HTERT RPE-1 (cell line): ENCODE results near the gene ADAM19.

Source experiments
- in situ Hi-C: fragments of 300-500 bp; cut with MboI; formaldehyde crosslinking; loops from 4 replicates; pipeline ENCODE4 v1.14.3; 2020; ENCODE audit warnings: low sequenced_read_pairs

ADAM19 gene

GRCh38 chr5:157519579-157520253 lies 55.9 kb downstream of the ADAM19 start:
- in situ Hi-C loops: no loop called here

- in situ Hi-C loops: no loop called here
These were observed 56.6 kb downstream of the ADAM19 start for GRCh38 chr5:157518963-157519362.

- in situ Hi-C loops: no loop called here
These were observed 58.8 kb downstream of the ADAM19 start for GRCh38 chr5:157516626-157517325.

GRCh38 chr5:157516006-157516405 lies 59.6 kb downstream of the ADAM19 start:
- in situ Hi-C loops: no loop called here

- in situ Hi-C loops: no loop called here
These were observed 60.6 kb downstream of the ADAM19 start for GRCh38 chr5:157514974-157515373.

- in situ Hi-C loops: no loop called here
These were observed 62.4 kb downstream of the ADAM19 start for GRCh38 chr5:157513182-157513581.

- in situ Hi-C loops: no loop called here
These were observed 63.6 kb downstream of the ADAM19 start for GRCh38 chr5:157511651-157512644.

GRCh38 chr5:157510682-157511081 lies 64.9 kb downstream of the ADAM19 start:
- in situ Hi-C loops: no loop called here

GRCh38 chr5:157509587-157509986 lies 66.0 kb downstream of the ADAM19 start:
- in situ Hi-C loops: no loop called here

- in situ Hi-C loops: no loop called here
These were observed 66.5 kb downstream of the ADAM19 start for GRCh38 chr5:157509093-157509492.

- in situ Hi-C loops: no loop called here
These were observed 68.4 kb downstream of the ADAM19 start for GRCh38 chr5:157506981-157507780.

- in situ Hi-C loops: no loop called here
These were observed 69.4 kb downstream of the ADAM19 start for GRCh38 chr5:157506066-157506590.

GRCh38 chr5:157505496-157505895 lies 70.1 kb downstream of the ADAM19 start:
- in situ Hi-C loops: no loop called here

GRCh38 chr5:157504053-157504452 lies 71.5 kb downstream of the ADAM19 start:
- in situ Hi-C loops: no loop called here

- in situ Hi-C loops: no loop called here
These were observed 73.4 kb downstream of the ADAM19 start for GRCh38 chr5:157502143-157502647.

- in situ Hi-C loops: no loop called here
These were observed 77.5 kb downstream of the ADAM19 start for GRCh38 chr5:157497875-157498611.

- in situ Hi-C loops: no loop called here
These were observed 78.7 kb downstream of the ADAM19 start for GRCh38 chr5:157496864-157497263.

GRCh38 chr5:157494178-157494832 lies 81.3 kb downstream of the ADAM19 start:
- in situ Hi-C loops: no loop called here

GRCh38 chr5:157492886-157493285 lies 82.7 kb downstream of the ADAM19 start:
- in situ Hi-C loops: no loop called here
